GM12892 (cell line): ENCODE data around the gene NBPF15.
"Not testable (repeated sequence)": the region's sequence is repeated elsewhere in the genome, so short reads cannot be mapped to it uniquely, and the experiment has no call there.

Source experiments
- POLR2A ChIP-seq: IDR thresholded peaks from 2 replicates; pipeline ENCODE4 v1.6.1; 2011; ENCODE audit warnings: low read depth, low read length, control low read depth
- POLR2AphosphoS5 ChIP-seq: IDR thresholded peaks from 2 replicates; pipeline ENCODE4 v1.6.1; 2011; ENCODE audit warnings: low read depth, low read length, control low read depth
- TAF1 ChIP-seq: IDR thresholded peaks from 2 replicates; pipeline ENCODE4 v1.6.1; 2011; ENCODE audit warnings: low read depth, mild to moderate bottlenecking, control low read depth, low read length, borderline replicate concordance

DNA sequence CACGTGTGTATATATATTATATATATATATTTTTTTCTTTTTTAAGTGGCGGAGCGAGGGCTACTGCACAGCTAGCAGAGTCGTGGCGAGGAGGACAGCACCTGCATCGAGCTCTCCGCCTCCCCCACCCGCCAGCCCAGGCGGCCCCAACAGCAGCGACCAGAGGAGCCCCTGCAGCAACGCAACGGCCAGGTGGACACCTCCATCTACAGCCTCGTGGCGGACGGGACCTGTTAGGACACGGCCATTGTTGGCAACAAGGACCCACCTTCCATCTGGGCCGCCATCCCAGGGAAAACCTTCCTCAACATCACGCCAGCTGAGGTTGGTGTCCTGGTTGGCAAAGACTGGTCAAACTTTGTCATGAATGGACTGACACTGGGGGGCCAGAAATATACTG, 19.1 kb downstream of the NBPF15 start:
- TF ChIP-seq TAF1, POLR2A, POLR2AphosphoS5: not testable (repeated sequence)
